Measurements from ENCODE around the gene SPATA2L.
A peak's percentile ranks its signal among the peaks of the same experiment; 100 is the strongest.

SPATA2L gene

DNA sequence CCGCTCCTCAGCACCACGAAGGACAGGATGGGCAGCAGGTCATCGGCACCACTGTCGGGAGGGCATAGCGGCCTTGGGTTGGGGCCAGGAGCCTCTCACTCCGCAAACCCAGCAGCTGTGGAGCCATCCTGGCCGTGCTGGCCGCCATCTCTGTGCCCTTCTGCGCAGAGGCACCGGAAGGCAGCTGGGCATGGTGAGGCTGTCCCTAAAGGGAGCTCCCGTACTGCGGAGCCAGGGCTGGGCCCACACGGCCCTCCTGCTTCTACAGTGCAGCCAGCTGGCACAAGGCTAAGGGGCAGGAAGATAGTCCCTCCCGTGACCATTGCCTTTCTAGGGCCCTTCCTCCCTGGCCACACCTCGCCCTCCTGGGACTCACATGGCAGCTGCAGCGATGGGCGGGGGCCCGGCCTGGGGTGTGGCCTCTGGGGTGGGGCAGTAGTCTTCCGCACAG is 7.0 kb upstream of the SPATA2L start:
- Histone ChIP-seq H3K27me3 (ENCODE audit: control insufficient read depth, low read length) (no peaks in the 10 kb centered on the region), H3K9me3 (ENCODE audit: control insufficient read depth, insufficient read depth, low read length) (no peaks in the 10 kb centered on the region), H3F3A (ENCODE audit: control insufficient read depth, insufficient read depth) (no peaks in the 10 kb centered on the region), H3K36me3 (ENCODE audit: control insufficient read depth, low read length) (peaks cover 6% of the 10 kb centered on the region; the same call in 1 of the 2 replicates), H3K4me2 (ENCODE audit: low read length) (no peak overlapping the region), H3K9me2 (replicated peaks; ENCODE audit: control insufficient read depth, low read length) (no peaks in the 10 kb centered on the region), H3K27ac (ENCODE audit: low read depth, low read length) (no peak overlapping the region), H3K4me1 (ENCODE audit: control insufficient read depth, low read length) (peaks cover 11% of the 10 kb centered on the region), H3K79me2 (ENCODE audit: control insufficient read depth, low read length) (peaks cover 15% of the 10 kb centered on the region), H3K4me3 (ENCODE audit: low read length) (no peak overlapping the region), H4K20me1 (ENCODE audit: control insufficient read depth, insufficient read depth, low read depth, low read length) (no peaks in the 10 kb centered on the region)
- TF ChIP-seq EZH2phosphoT487 (IDR thresholded peaks at IDR 0.05; ENCODE audit: borderline replicate concordance, low read length) = no peak
- TF ChIP-seq, protein P1, sequence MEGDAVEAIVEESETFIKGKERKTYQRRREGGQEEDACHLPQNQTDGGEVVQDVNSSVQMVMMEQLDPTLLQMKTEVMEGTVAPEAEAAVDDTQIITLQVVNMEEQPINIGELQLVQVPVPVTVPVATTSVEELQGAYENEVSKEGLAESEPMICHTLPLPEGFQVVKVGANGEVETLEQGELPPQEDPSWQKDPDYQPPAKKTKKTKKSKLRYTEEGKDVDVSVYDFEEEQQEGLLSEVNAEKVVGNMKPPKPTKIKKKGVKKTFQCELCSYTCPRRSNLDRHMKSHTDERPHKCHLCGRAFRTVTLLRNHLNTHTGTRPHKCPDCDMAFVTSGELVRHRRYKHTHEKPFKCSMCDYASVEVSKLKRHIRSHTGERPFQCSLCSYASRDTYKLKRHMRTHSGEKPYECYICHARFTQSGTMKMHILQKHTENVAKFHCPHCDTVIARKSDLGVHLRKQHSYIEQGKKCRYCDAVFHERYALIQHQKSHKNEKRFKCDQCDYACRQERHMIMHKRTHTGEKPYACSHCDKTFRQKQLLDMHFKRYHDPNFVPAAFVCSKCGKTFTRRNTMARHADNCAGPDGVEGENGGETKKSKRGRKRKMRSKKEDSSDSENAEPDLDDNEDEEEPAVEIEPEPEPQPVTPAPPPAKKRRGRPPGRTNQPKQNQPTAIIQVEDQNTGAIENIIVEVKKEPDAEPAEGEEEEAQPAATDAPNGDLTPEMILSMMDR (IDR thresholded peaks at IDR 0.05; ENCODE audit: low read depth, low read length, poor library complexity, severe bottlenecking) = no peak

DNA sequence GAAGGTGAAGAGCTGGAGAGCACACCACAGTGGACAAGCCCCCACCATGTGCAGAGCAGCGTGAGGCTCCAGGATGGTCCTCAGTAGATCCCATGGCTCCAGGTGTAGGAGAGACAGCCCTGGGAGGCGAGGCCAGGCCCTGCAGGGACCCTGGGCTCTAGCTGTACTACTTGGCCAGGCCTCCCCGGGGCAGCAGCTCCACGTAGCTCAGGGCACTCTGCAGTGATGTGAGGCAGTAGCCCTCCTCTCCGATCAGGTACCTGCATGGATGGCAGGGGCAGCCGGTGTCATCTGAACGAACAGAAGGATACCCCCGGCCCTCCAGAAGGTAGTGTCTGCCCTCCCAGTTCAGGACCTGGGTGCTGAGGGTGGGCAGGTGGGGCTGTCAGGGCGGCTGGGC is 6.2 kb upstream of the SPATA2L start:
- Histone ChIP-seq H3K27me3 (ENCODE audit: control insufficient read depth, low read length) (no peaks in the 10 kb centered on the region), H3K36me3 (ENCODE audit: control insufficient read depth, low read length) (peaks cover 2% of the 10 kb centered on the region; the same call in 1 of the 2 replicates), H3K9me2 (replicated peaks; ENCODE audit: control insufficient read depth, low read length) (no peaks in the 10 kb centered on the region), H3K4me2 (ENCODE audit: low read length) (no peak overlapping the region), H3K4me3 (ENCODE audit: low read length) (no peak overlapping the region), H4K20me1 (ENCODE audit: control insufficient read depth, insufficient read depth, low read depth, low read length) (no peaks in the 10 kb centered on the region), H3F3A (ENCODE audit: control insufficient read depth, insufficient read depth) (no peaks in the 10 kb centered on the region), H3K9me3 (ENCODE audit: control insufficient read depth, insufficient read depth, low read length) (no peaks in the 10 kb centered on the region), H3K79me2 (ENCODE audit: control insufficient read depth, low read length) (peaks cover 10% of the 10 kb centered on the region), H3K4me1 (ENCODE audit: control insufficient read depth, low read length) (peaks cover 8% of the 10 kb centered on the region), H3K27ac (ENCODE audit: low read depth, low read length) (no peak overlapping the region)
- TF ChIP-seq, protein P1 (IDR thresholded peaks at IDR 0.05; ENCODE audit: low read depth, low read length, poor library complexity, severe bottlenecking) = no peak
- no peak for TF ChIP-seq EZH2phosphoT487 (IDR thresholded peaks at IDR 0.05; ENCODE audit: borderline replicate concordance, low read length)

DNA sequence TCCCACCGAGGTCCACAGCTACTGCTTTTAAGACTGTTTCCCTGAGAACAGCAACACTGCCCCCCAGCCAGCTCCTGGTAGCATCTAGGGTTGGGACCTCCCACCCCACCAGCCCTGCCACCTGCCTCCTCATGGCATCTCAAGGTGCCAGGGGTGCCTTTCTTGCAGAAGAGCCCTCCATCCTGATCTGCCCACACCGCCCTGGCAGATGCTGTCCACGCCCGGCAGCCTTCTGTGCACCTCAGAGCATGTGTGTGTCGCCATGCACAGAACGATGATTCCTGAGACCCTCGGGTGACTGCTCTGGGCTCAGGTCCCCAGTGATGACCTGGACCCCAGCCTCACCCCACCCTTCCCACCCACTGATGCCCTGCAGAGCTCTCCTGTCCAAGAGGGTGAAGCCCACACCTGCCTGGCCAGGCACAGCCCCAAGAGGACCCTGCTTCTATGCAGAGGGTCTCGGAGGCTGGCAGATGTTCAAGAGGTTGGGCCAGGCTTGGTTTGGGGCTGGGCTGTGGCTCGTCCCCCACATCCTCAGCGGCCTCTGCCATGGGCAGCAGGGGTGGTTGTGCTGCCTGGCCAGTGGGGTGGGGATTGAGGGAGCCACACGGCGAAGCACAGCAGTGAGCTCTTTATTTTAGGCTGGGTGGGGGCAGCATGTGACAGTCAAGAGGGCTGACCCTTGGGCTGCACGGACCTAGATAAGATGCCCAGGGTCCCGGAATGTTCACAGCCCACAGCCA is 5.2 kb upstream of the SPATA2L start:
- Histone ChIP-seq H3K4me3 (ENCODE audit: low read length) (no peak overlapping the region), H3F3A (ENCODE audit: control insufficient read depth, insufficient read depth) (no peaks in the 10 kb centered on the region), H3K4me2 (ENCODE audit: low read length) (peak overlapping the region; percentile 56)

More for the DNA sequence above, 5.2 kb upstream of the SPATA2L start:
- Histone ChIP-seq H3K4me1 (ENCODE audit: control insufficient read depth, low read length) (peaks cover 11% of the 10 kb centered on the region), H3K36me3 (ENCODE audit: control insufficient read depth, low read length) (no peaks in the 10 kb centered on the region), H3K9me3 (ENCODE audit: control insufficient read depth, insufficient read depth, low read length) (no peaks in the 10 kb centered on the region), H4K20me1 (ENCODE audit: control insufficient read depth, insufficient read depth, low read depth, low read length) (no peaks in the 10 kb centered on the region), H3K27ac (ENCODE audit: low read depth, low read length) (no peak overlapping the region), H3K27me3 (ENCODE audit: control insufficient read depth, low read length) (no peaks in the 10 kb centered on the region), H3K9me2 (replicated peaks; ENCODE audit: control insufficient read depth, low read length) (no peaks in the 10 kb centered on the region), H3K79me2 (ENCODE audit: control insufficient read depth, low read length) (no peaks in the 10 kb centered on the region)
- TF ChIP-seq EZH2phosphoT487 (IDR thresholded peaks at IDR 0.05; ENCODE audit: borderline replicate concordance, low read length) = no peak
- TF ChIP-seq, protein P1 (IDR thresholded peaks at IDR 0.05; ENCODE audit: low read depth, low read length, poor library complexity, severe bottlenecking) = no peak

All from DOHH2 (cell line).